HL-60 (cell line): ENCODE results near the gene RIPK4.

Experiments
- DNase-seq, 2 experiments: peaks; one replicate each; pipeline ENCODE4 v3.0.0-alpha.2; 2010 to 2020; ENCODE audit warnings: low read depth in 1 of 2, low spot score in 1 of 2
- H3K27ac ChIP-seq: fragments of 250-450 bp; sonication (Bioruptor Pico); replicated peaks from 2 replicates; pipeline ENCODE4 v1.5.1; 2020; ENCODE audit warnings: mild to moderate bottlenecking, moderate library complexity
- H3K27me3 ChIP-seq: fragments of 250-450 bp; sonication (Bioruptor Pico); 2 replicates; pipeline ENCODE4 v1.5.1; 2021; ENCODE audit warnings: mild to moderate bottlenecking, moderate library complexity; ENCODE audit not compliant: insufficient read depth, poor library complexity, severe bottlenecking
- H3K4me3 ChIP-seq: replicated peaks from 2 replicates; pipeline ENCODE4 v1.5.1; 2011; ENCODE audit warnings: mild to moderate bottlenecking, control low read depth, low read length; ENCODE audit not compliant: insufficient read depth
- CTCF ChIP-seq: IDR thresholded peaks from one replicate; pipeline ENCODE4 v1.5.1; 2011; ENCODE audit warnings: low read length, control low read depth, inconsistent platforms; ENCODE audit not compliant: insufficient read depth
- GABPA ChIP-seq: IDR thresholded peaks from 2 replicates; pipeline ENCODE4 v1.6.1; 2012; ENCODE audit warnings: low read depth
- POLR2AphosphoS5 ChIP-seq: IDR thresholded peaks from 2 replicates; pipeline ENCODE4 v1.6.1; 2012; ENCODE audit warnings: low read depth
- REST ChIP-seq: IDR thresholded peaks from 2 replicates; pipeline ENCODE4 v1.6.1; 2012; ENCODE audit warnings: low read depth; ENCODE audit not compliant: insufficient replicate concordance
- SPI1 ChIP-seq: IDR thresholded peaks from 2 replicates; pipeline ENCODE4 v1.6.1; 2012; ENCODE audit warnings: low read depth, mild to moderate bottlenecking, borderline replicate concordance

Gene RIPK4

GRCh38 chr21:41809891-41810596, 43.2 kb upstream of the RIPK4 start:
- no peak for DNase-seq
- no peak overlapping the region for H3K27ac ChIP-seq
- H3K4me3 ChIP-seq = no peak overlapping the region
- no peaks in the 10 kb centered on the region for H3K27me3 ChIP-seq
- TF ChIP-seq GABPA = no peak
- TF ChIP-seq SPI1 = no peak
- no peak for TF ChIP-seq CTCF
- no peak for TF ChIP-seq POLR2AphosphoS5
- no peak for TF ChIP-seq REST

GRCh38 chr21:41808846-41809245, 42.0 kb upstream of the RIPK4 start:
- H3K4me3 ChIP-seq = no peak overlapping the region
- no peak for DNase-seq
- no peak overlapping the region for H3K27ac ChIP-seq
- no peaks in the 10 kb centered on the region for H3K27me3 ChIP-seq
- no peak for TF ChIP-seq CTCF
- no peak for TF ChIP-seq POLR2AphosphoS5
- no peak for TF ChIP-seq GABPA
- TF ChIP-seq REST = no peak
- no peak for TF ChIP-seq SPI1

GRCh38 chr21:41808094-41808493, 41.2 kb upstream of the RIPK4 start:
- TF ChIP-seq CTCF (no peak), POLR2AphosphoS5 (no peak), REST (no peak), GABPA (no peak), SPI1 (no peak)
- Histone ChIP-seq H3K4me3 (no peak overlapping the region), H3K27ac (no peak overlapping the region), H3K27me3 (no peaks in the 10 kb centered on the region)
- DNase-seq = no peak
